A549 (cell line): ENCODE results near the gene ZNF526. TPM values are rescaled to one million over a fixed set of nuclear protein-coding genes. Genes with fewer than 3 reads are reported as not detected.
A peak's percentile ranks its signal among the peaks of the same experiment; 100 is the strongest.

Experiments
- ATAC-seq, 2 experiments: fragments of 200-7000 bp in 1 of 2; fragments of >200 bp in 1 of 2; cut with Nextera tagmentation in 1 of 2; cut with Tn5 transposase in 1 of 2; 3 replicates each; pipeline versions ENCODE4 v1.8.0 to v1.9.1; 2018 to 2020; ENCODE audit warnings: mild to moderate bottlenecking in 1 of 2, moderate library complexity in 1 of 2
- CTCF ChIA-PET: fragments of 300-600 bp; sonication (Branson Sonifier 250); formaldehyde crosslinking; extraction: SDS; loops from one replicate; lab custom pipeline; 2021; ENCODE audit warnings: antibody characterized with exemption, inconsistent platforms; lab: Yijun Ruan, JAX
- POLR2A ChIA-PET: fragments of 350-600 bp; formaldehyde crosslinking; extraction: SDS; loops from one replicate; lab custom pipeline; 2021; ENCODE audit warnings: antibody characterized with exemption, inconsistent platforms; lab: Yijun Ruan, JAX
- DNase-seq, 2 experiments: peaks; one replicate each; pipeline versions ENCODE4 v3.0.0 to v3.0.0-alpha.2; 2011 to 2016; ENCODE audit warnings: low read depth in 1 of 2, low spot score in 1 of 2
- FAIRE-seq: peaks from 2 replicates; lab custom pipeline; 2011; peaks lifted over from hg19 to GRCh38; lab: Jason Lieb, UNC
- H3K27ac ChIP-seq, 2 experiments: fragments of >200 bp; sonication (Bioruptor Twin); formaldehyde crosslinking; 3 replicates each; pipeline ENCODE4 v1.5.1; 2016 to 2017
- H3K4me1 ChIP-seq: fragments of >200 bp; sonication (Bioruptor Twin); formaldehyde crosslinking; 3 replicates; pipeline ENCODE4 v1.6.1; 2016
- H3K4me2 ChIP-seq: fragments of >200 bp; sonication (Bioruptor Twin); formaldehyde crosslinking; 3 replicates; pipeline ENCODE4 v1.6.1; 2016
- H3K4me3 ChIP-seq: fragments of >200 bp; sonication (Bioruptor Twin); formaldehyde crosslinking; 3 replicates; pipeline ENCODE4 v1.5.1; 2016
- H3K9me3 ChIP-seq: fragments of >200 bp; sonication (Bioruptor Twin); formaldehyde crosslinking; 3 replicates; pipeline ENCODE4 v1.6.1; 2016
- BCL3 ChIP-seq: fragments of >200 bp; sonication (Bioruptor Twin); formaldehyde crosslinking; IDR thresholded peaks from 3 replicates; pipeline ENCODE4 v1.6.1; 2016
- BHLHE40 ChIP-seq: IDR thresholded peaks from 2 replicates; pipeline ENCODE4 v1.6.1; 2012; ENCODE audit warnings: low read depth, low read length, inconsistent platforms
- CBX8 ChIP-seq: fragments of 200-600 bp; sonication (generic); IDR thresholded peaks from 2 replicates; pipeline ENCODE4 v1.6.1; 2016
- CHD2 ChIP-seq: fragments of 150-350 bp; IDR thresholded peaks from 2 replicates; pipeline ENCODE4 v1.6.1; 2014; ENCODE audit warnings: low read length; ENCODE audit not compliant: partially characterized antibody
- EHMT2 ChIP-seq: fragments of 200-600 bp; sonication (generic); IDR thresholded peaks from 2 replicates; pipeline ENCODE4 v1.6.1; 2016; ENCODE audit warnings: antibody characterized with exemption, low read depth, mild to moderate bottlenecking, moderate library complexity
- EP300 ChIP-seq, 2 experiments: fragments of >200 bp; sonication (Bioruptor Twin); formaldehyde crosslinking; IDR thresholded peaks; 2 replicates in 1 of 2; 3 replicates in 1 of 2; pipeline ENCODE4 v1.6.1; 2016 to 2017
- ESRRA ChIP-seq: fragments of 150-350 bp; IDR thresholded peaks from 2 replicates; pipeline ENCODE4 v1.6.1; 2014; ENCODE audit warnings: mild to moderate bottlenecking, low read length, borderline replicate concordance
- FOSL2 ChIP-seq, 2 experiments: fragments of 450-650 bp in 1 of 2; fragments of >200 bp in 1 of 2; sonication (Bioruptor Twin) in 1 of 2; formaldehyde crosslinking; IDR thresholded peaks; 2 replicates each; pipeline versions ENCODE4 v1.5.0 to v1.6.1; 2016 to 2020; ENCODE audit warnings: mild to moderate bottlenecking in 1 of 2, moderate library complexity in 1 of 2
- FOXS1 ChIP-seq: fragments of 250-450 bp; sonication (Bioruptor Pico); IDR thresholded peaks from 2 replicates; pipeline ENCODE4 v1.5.0; 2020; ENCODE audit warnings: mild to moderate bottlenecking, moderate library complexity
- HES2 ChIP-seq: fragments of >200 bp; sonication (Bioruptor Twin); formaldehyde crosslinking; IDR thresholded peaks from 2 replicates; pipeline ENCODE4 v1.6.1; 2016
- HOXA7 ChIP-seq: fragments of 250-450 bp; sonication (Bioruptor Pico); IDR thresholded peaks from 2 replicates; pipeline ENCODE4 v1.5.0; 2020; ENCODE audit warnings: mild to moderate bottlenecking, moderate library complexity
- HOXB13 ChIP-seq: fragments of 250-450 bp; sonication (Bioruptor Pico); IDR thresholded peaks from 2 replicates; pipeline ENCODE4 v1.5.0; 2020; ENCODE audit warnings: low read depth, mild to moderate bottlenecking, moderate library complexity
- KDM1A ChIP-seq: fragments of 200-600 bp; sonication (generic); IDR thresholded peaks from 2 replicates; pipeline ENCODE4 v1.6.1; 2016; ENCODE audit warnings: low read depth, mild to moderate bottlenecking
- KDM5A ChIP-seq: fragments of 200-600 bp; sonication (generic); IDR thresholded peaks from 2 replicates; pipeline ENCODE4 v1.6.1; 2016; ENCODE audit warnings: antibody characterized with exemption, mild to moderate bottlenecking
- MYC ChIP-seq: IDR thresholded peaks from 2 replicates; pipeline ENCODE4 v1.6.1; 2012; ENCODE audit warnings: mild to moderate bottlenecking, inconsistent platforms, low read length, improper control_type of control experiment, borderline replicate concordance
- NFE2L2 ChIP-seq: fragments of 150-350 bp; conservative IDR thresholded peaks from 2 replicates; pipeline ENCODE4 v1.6.1; 2014; ENCODE audit warnings: low read length
- POLR2A ChIP-seq: IDR thresholded peaks from 2 replicates; pipeline ENCODE4 v1.6.1; 2012; ENCODE audit warnings: mild to moderate bottlenecking, low read length
- RAD21 ChIP-seq, 2 experiments: fragments of >200 bp in 1 of 2; sonication (Bioruptor Twin) in 1 of 2; formaldehyde crosslinking in 1 of 2; IDR thresholded peaks in 1 of 2; conservative IDR thresholded peaks in 1 of 2; 2 replicates in 1 of 2; 3 replicates in 1 of 2; pipeline ENCODE4 v1.6.1; 2012 to 2018; ENCODE audit warnings: inconsistent platforms in 1 of 2
- RCOR1 ChIP-seq: fragments of 150-350 bp; IDR thresholded peaks from 2 replicates; pipeline ENCODE4 v1.6.1; 2014; ENCODE audit warnings: antibody characterized with exemption, low read length, low read depth
- REST ChIP-seq: fragments of 200-600 bp; sonication (generic); IDR thresholded peaks from 2 replicates; pipeline ENCODE4 v1.6.1; 2016; ENCODE audit warnings: antibody characterized with exemption, mild to moderate bottlenecking, moderate library complexity
- RFX5 ChIP-seq: fragments of 450-650 bp; IDR thresholded peaks from 2 replicates; pipeline ENCODE4 v1.7.1; 2014; ENCODE audit warnings: antibody characterized with exemption, mild to moderate bottlenecking, moderate library complexity
- SMC3 ChIP-seq: fragments of >200 bp; sonication (Bioruptor Twin); formaldehyde crosslinking; IDR thresholded peaks from 3 replicates; pipeline ENCODE4 v1.6.1; 2018; ENCODE audit warnings: inconsistent platforms
- USF2 ChIP-seq: fragments of 450-650 bp; IDR thresholded peaks from 2 replicates; pipeline ENCODE4 v1.6.1; 2014; ENCODE audit warnings: antibody characterized with exemption
- ZFP36 ChIP-seq: fragments of 450-650 bp; IDR thresholded peaks from 2 replicates; pipeline ENCODE4 v1.6.1; 2014; ENCODE audit warnings: borderline replicate concordance; ENCODE audit not compliant: partially characterized antibody
- ZNF302 ChIP-seq: fragments of 250-450 bp; sonication (Bioruptor Pico); IDR thresholded peaks from 2 replicates; pipeline ENCODE4 v1.9.0; 2021; ENCODE audit warnings: inconsistent platforms, mild to moderate bottlenecking, moderate library complexity
- ZSCAN20 ChIP-seq: fragments of 250-450 bp; sonication (Bioruptor Pico); IDR thresholded peaks from 2 replicates; pipeline ENCODE4 v1.8.0; 2022; ENCODE audit warnings: mild to moderate bottlenecking, moderate library complexity
- WGBS: methylation state at CpG from one replicate; pipeline ENCODE4 v1.1.6; 2017; ENCODE audit errors: missing lambda C conversion rate; 5-methylcytosine and 5-hydroxymethylcytosine counted together
- polyA plus RNA-seq, 4 experiments: library from polyadenylated mRNA; depleted of rRNA in 3 of 4; stranded (reverse); fragments of >200 nt; fragmentation: RNase III in 1 of 4; extraction: RNeasy Plus Mini Kit Qiagen cat#74134 plus additional on column Dnase treatment in 1 of 4; gene quantifications; 2 replicates in 3 of 4; 3 replicates in 1 of 4; pipeline ENCODE4 v1.2.3, GENCODE V29; 2011 to 2017
- TF ChIP-seq, protein P1 (sequence below): IDR thresholded peaks from 2 replicates; pipeline ENCODE4 v1.6.1; 2012; ENCODE audit warnings: low read depth, borderline replicate concordance
- TF ChIP-seq, protein P2 (sequence below): fragments of 250-450 bp; sonication (Bioruptor Pico); IDR thresholded peaks from 2 replicates; pipeline ENCODE4 v1.5.0; 2021; ENCODE audit warnings: mild to moderate bottlenecking, moderate library complexity, borderline replicate concordance

Gene ZNF526
- polyA plus RNA-seq, 2 of the 4 experiments (the other 2 are of a cell fraction) = 7.1 to 12.9 TPM

DNA sequence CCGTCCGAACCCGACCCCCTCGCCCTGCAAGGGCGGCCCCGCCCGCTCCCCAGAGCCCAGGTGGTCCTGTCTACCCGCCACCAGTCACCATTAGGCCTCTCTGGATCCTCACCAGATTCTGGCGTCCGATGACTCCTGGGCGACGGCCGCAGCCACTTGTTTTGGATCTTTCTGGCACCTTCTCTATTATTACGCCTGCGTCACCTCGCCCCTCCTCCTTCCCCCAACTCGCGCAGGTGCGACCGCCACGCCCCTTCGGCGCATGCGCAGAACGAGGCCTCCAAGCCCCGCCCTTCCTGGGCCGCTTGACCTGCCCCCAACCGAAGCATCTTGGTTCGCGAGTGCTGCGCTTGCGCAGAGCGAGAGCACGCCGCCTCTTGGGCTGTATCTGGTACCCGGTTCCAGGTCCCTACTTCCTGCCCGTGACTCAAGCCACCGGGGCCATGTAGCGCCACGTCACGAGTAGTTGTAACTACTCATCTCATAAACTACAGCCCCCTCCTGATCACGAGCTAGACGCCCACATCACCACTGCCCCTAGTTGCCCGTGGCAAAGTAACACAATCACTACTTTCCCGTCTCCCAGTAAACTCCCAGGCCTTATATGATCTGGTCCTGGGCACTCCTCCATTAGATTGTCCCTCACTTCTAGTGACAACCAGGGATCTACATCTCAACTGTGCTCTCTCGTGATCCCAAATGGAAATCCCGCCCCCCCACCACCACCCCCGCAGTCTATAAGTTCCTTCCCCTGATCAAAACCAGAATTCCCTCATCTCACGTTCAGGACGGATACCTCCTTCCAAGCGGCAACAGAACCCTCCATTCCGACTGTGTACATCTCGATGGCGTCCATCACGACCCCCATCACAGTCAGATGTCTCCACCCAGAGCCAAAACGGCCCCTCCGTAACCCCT, 2.3 kb upstream of the ZNF526 start, which contains the start of gene DEDD2 (continued):
- no peak; the same call in 1 of the 2 replicates for TF ChIP-seq FOXS1 (CRISPR knock-in tag)
- TF ChIP-seq ZFP36 = no peak
- TF ChIP-seq BCL3 = peak; percentile 78
- no peak for TF ChIP-seq RAD21 (conservative IDR thresholded peaks at IDR 0.05 in 1 of 2, IDR thresholded peaks at IDR 0.05 in 1 of 2)
- no peak for TF ChIP-seq CBX8
- peak; percentile 60 for TF ChIP-seq CHD2
- no peak for TF ChIP-seq ZSCAN20 (CRISPR knock-in tag)
- TF ChIP-seq RFX5 = peak; percentile 66; the same call in 1 of the 2 replicates
- TF ChIP-seq POLR2A = peak; percentile 94
- no peak for TF ChIP-seq KDM1A
- peak; percentile 95; the same call in 1 of the 2 replicates for TF ChIP-seq MYC
- TF ChIP-seq ESRRA = no peak
- no peak for TF ChIP-seq FOSL2 (IDR thresholded peaks at IDR 0.05)
- TF ChIP-seq FOSL2 (CRISPR knock-in tag; IDR thresholded peaks at IDR 0.05) = peak; percentile 77
- TF ChIP-seq, protein P1, sequence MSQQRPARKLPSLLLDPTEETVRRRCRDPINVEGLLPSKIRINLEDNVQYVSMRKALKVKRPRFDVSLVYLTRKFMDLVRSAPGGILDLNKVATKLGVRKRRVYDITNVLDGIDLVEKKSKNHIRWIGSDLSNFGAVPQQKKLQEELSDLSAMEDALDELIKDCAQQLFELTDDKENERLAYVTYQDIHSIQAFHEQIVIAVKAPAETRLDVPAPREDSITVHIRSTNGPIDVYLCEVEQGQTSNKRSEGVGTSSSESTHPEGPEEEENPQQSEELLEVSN = 0 out of 2 replicates have a peak, but pooled peaks have one; percentile 21
- peak; percentile 67 for TF ChIP-seq USF2
- no peak for TF ChIP-seq HOXB13 (CRISPR knock-in tag)
- 0 out of 2 replicates have a peak, but pooled peaks have one; percentile 8 for TF ChIP-seq NFE2L2
- TF ChIP-seq HES2 = no peak
- no peak for TF ChIP-seq HOXA7 (CRISPR knock-in tag)
- TF ChIP-seq EP300 (IDR thresholded peaks at IDR 0.05) = no peak
- TF ChIP-seq SMC3 = no peak
- TF ChIP-seq EHMT2 = no peak
- no peak for TF ChIP-seq KDM5A

- no peak for ATAC-seq
- Histone ChIP-seq H3K4me1 (peaks cover 34% of the 10 kb centered on the region), H3K4me2 (peak overlapping the region; percentile 95), H3K9me3 (no peaks in the 10 kb centered on the region), H3K4me3 (peak overlapping the region; percentile 77), H3K27ac (peak overlapping the region; percentile 85 to 89)
- FAIRE-seq = no peak
- ChIA-PET CTCF (interaction anchor here (0.9 to 12.7 kb wide), 6 partner anchors 10 to 192 kb away, joined by 3 to 185 read pairs (median 8); partner anchors contain the start of genes GSK3A and POU2F2), POLR2A (interaction anchor here (0.6 to 2.2 kb wide), 3 partner anchors 14 to 24 kb away, joined by 3 to 26 read pairs (median 5); partner anchors contain the start of gene GSK3A)
- no peak for DNase-seq
- WGBS = 4% methylated on average over 6 of the region's 6 CpGs
- TF ChIP-seq, protein P2, sequence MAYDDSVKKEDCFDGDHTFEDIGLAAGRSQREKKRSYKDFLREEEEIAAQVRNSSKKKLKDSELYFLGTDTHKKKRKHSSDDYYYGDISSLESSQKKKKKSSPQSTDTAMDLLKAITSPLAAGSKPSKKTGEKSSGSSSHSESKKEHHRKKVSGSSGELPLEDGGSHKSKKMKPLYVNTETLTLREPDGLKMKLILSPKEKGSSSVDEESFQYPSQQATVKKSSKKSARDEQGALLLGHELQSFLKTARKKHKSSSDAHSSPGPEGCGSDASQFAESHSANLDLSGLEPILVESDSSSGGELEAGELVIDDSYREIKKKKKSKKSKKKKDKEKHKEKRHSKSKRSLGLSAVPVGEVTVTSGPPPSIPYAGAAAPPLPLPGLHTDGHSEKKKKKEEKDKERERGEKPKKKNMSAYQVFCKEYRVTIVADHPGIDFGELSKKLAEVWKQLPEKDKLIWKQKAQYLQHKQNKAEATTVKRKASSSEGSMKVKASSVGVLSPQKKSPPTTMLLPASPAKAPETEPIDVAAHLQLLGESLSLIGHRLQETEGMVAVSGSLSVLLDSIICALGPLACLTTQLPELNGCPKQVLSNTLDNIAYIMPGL = no peak
- TF ChIP-seq ZFP36 (no peak), REST (no peak), ZNF302 (CRISPR knock-in tag) (no peak), NFE2L2 (no peak), RCOR1 (no peak), BHLHE40 (no peak), USF2 (no peak)
These were observed 612 bp downstream of the ZNF526 start for GRCh38 chr19:42220751-42221097.
